Erythroblast (primary cell): ENCODE measurements around the gene ATG2B.
A peak's percentile ranks its signal among the peaks of the same experiment; 100 is the strongest.

Source experiments
- DNase-seq, 2 experiments: peaks; one replicate each; lab custom pipeline; 2025; lab: John Stamatoyannopoulos, UW
- GATA1 ChIP-seq: IDR thresholded peaks from 2 replicates; pipeline ENCODE4 v1.6.1; 2011; ENCODE audit warnings: low read depth, mild to moderate bottlenecking, control low read depth, low read length, moderate library complexity
- POLR2A ChIP-seq: IDR thresholded peaks from 2 replicates; pipeline ENCODE4 v1.6.1; 2011; ENCODE audit warnings: mild to moderate bottlenecking, low read length

ATG2B gene

GRCh38 chr14:96362965-96363750 is at the start of gene ATG2B, which contains the start of gene GSKIP:
ATG2B (minus strand) TSS chr14:96363341; CDS start chr14:96362976, 365 bp downstream.
GSKIP (plus strand) TSS chr14:96363526; CDS start chr14:96382248, 18,722 bp downstream.
- peak; percentile 96 to 99 for DNase-seq
- TF ChIP-seq GATA1 (no peak), POLR2A (peak; percentile 68)

- TF ChIP-seq POLR2A, result no peak
- no peak for TF ChIP-seq GATA1
- DNase-seq, result no peak
Measured at GRCh38 chr14:96410119-96410518, 47.0 kb upstream of the ATG2B start.

GRCh38 chr14:96409701-96410100 is 46.6 kb upstream of the ATG2B start:
- DNase-seq, result no peak
- TF ChIP-seq GATA1, result no peak
- TF ChIP-seq POLR2A, result no peak

GRCh38 chr14:96408608-96409007 is 45.5 kb upstream of the ATG2B start:
- peak; percentile 15 to 30 for DNase-seq
- TF ChIP-seq POLR2A, result no peak
- no peak for TF ChIP-seq GATA1

DNA sequence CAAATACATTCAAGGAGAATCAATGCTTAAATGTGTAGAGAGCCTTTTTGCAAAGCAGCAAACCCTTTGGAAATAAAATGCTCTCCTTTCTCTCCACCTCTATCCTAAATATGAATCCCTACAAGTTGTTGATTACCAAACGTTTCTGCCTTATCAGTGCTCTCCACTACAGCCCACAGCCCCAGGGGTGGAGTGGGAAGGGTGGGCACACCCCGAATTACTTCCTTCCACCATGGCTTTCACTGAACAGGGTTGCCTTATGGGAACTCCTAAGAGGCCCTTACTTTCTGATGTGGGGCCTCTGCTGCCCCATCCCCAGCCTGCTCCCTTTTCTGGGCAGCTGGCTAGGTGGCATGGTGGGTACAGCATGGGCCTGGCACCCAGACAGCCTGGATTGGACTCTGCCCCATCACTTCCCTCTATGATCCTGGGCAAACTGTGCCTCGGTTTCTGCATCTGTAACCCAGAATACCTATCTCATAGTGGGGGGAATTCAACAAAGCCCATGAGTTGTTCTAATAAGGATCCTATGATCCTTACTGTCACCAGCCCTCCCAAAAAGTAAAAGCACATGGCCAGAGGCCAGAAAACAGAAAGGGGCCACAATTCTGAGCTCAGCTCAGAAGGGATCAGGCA is 44.9 kb upstream of the ATG2B start:
- peak; percentile 76 to 83 for DNase-seq
- no peak for TF ChIP-seq POLR2A
- no peak for TF ChIP-seq GATA1

GRCh38 chr14:96405677-96406076 is 42.5 kb upstream of the ATG2B start:
- TF ChIP-seq GATA1, result no peak
- TF ChIP-seq POLR2A, result no peak
- DNase-seq, result peak; percentile 59 to 67

DNA sequence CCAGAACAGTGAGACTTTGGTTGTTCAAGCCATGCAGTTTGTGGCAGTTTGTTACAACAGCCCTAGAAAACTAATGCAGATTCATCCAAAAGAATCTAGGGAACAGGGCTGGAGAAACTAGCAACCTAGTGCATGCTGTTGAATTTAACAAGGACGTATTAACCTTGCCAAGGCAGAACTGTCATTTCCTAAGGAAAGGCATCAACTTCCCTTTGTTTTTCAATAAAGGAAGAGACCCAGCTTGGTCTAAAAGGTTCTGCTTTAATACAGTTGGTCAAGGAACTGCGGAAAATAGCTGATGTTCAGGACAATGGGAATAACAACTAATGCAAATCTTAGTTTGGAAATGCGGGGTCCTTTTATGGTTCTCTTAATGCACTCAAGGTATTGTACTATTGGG is 40.3 kb upstream of the ATG2B start:
- DNase-seq, result no peak
- TF ChIP-seq GATA1 (no peak), POLR2A (no peak)

GRCh38 chr14:96400495-96400894 is 37.4 kb upstream of the ATG2B start:
- no peak for TF ChIP-seq POLR2A
- no peak for TF ChIP-seq GATA1
- DNase-seq, result no peak

DNA sequence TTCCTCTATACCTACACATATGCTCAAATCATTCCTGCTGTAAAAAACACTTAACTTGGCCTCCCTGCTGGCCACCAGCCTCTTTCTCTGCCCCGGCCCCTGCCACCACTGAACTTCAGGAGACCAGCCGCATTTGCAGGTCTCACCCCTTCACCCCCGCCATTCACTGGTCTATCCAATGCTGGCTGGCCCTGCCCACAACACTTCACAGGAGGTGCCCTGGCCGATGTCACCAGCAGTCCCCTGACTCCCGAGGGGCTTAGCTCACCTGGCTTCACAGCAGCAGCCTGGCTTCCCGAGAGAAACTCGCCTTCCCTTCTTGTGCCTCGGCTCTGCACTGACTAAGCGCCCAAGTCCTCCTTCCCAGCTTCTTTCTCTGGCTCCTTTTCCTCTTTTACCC is 36.3 kb upstream of the ATG2B start:
- no peak for DNase-seq
- no peak for TF ChIP-seq GATA1
- TF ChIP-seq POLR2A, result no peak

DNA sequence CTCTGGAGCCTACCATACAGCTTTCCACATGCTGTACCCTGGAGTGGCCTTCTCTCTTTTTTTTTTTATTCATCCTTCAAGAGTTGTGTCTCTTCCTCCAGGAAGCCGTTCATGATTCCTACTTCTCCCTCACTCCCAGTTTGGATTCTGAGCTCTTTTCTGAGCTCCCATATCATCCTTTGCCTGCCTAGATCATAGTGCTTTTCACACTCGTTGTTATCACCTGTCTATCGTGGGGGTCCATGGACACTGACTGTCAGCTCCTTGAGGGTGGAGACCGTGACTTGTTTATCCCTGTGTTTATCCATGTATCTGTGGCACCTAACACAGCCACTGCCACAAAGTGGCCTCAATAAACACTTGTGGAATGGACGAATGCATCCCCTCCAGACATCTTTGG is 35.8 kb upstream of the ATG2B start:
- DNase-seq, result no peak
- TF ChIP-seq POLR2A (no peak), GATA1 (no peak)

DNA sequence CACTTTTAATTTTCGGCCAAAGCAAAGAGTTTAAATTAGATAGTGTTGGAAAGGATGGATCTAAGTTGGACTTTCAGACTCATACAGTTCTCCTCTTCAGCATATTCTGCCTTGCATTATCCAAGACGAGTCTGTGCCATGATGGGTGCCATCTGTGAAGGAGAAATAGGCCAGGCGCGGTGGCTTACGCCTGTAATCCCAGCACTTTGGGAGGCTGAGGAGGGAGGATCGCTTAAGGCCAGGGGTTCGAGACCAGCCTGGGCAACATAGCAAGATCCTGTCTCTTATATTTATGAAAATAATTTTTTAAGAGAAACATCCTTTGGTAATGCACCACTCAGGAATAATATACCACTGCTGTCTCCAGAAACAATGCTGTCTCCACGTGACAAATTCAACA is 35.3 kb upstream of the ATG2B start:
- no peak for DNase-seq
- no peak for TF ChIP-seq GATA1
- TF ChIP-seq POLR2A, result no peak

DNA sequence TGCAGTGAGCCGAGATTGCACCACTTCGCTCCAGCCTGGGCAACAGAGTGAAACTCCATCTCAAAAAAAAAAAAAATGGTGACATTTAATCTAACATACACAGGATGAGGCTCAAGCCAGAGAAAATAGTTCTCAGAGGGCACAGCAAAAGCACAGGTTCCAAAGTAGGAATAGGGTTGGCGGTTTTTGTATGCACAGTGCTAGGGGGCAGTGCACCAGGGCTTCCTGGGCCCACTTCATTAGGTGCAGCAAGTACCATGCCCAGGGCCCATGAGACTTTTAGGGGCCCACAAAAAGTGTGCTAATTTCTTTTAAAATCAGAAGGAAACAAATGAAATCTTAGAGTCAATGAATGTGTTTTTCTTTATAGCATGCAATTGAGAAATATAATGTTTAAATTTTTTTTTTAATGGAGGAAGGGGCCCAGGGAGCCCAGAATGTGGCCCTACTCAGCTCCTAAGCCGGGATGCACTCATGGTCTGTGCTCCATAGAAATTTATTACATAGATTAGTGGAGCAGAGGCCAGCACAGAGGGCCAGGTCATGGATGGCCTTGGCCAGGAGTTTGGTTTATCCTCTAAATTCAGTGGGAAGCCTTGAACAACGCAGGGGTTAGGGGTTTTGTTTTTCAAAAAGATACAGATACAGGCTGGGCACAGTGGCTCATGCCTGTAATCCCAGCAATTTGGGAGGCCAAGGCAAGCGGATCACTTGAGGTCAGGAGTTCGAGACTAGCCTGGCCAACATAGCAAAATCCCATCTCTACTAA is 31.1 kb upstream of the ATG2B start:
- no peak for DNase-seq
- TF ChIP-seq GATA1 (no peak), POLR2A (no peak)

GRCh38 chr14:96393071-96393691 is 30.0 kb upstream of the ATG2B start:
- TF ChIP-seq GATA1, result no peak
- TF ChIP-seq POLR2A, result no peak
- DNase-seq, result peak; percentile 19 to 51
